ENCODE data around the gene VTI1A. TPM values are rescaled to one million over a fixed set of nuclear protein-coding genes. Genes with fewer than 3 reads are reported as not detected.

Gene VTI1A
- total and polyA plus RNA-seq, 2 of the 4 experiments (the other 2 are of a cell fraction): 9.7 to 24.9 TPM

DNA sequence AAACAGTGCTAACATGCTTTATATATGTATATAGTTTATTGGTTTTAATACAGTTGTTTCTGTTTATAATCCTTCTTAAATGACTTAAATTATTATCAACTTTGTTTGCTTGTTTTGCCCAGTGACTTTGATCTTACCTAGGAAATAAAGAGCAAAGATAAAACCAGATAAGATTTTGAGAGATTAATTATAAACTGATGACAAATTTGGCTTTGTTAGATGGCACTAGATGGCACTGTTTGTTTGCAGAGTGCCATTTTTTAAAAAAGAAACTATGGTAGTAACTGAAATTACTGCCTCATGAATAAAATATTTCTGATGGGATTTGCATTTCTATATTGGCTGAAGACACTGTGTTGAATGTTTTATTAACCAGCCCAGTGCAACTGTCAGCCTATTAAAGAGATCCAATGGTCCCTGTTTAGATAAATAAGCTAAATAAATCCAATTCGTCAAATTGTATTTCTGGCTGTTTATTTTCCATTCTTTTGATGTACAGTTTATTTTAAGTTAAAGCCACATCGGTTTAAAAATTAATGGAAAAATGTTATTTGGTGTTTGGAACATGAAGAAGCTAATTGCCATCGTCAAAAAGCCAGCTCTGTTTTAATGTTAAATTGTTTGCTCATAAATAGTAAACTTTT, 28.7 kb downstream of the VTI1A start:
- Histone ChIP-seq H2AK9ac (replicated peaks; ENCODE audit: low read depth, low read length, poor library complexity) (no peak overlapping the region), H4K20me1 (ENCODE audit: insufficient read depth, low read length) (no peaks in the 10 kb centered on the region; the same call in 1 of the 2 replicates), H2BK120ac (ENCODE audit: low read depth, low read length) (no peak overlapping the region), H3K4me2 (ENCODE audit: low read depth, low read length) (no peak overlapping the region), H2BK15ac (ENCODE audit: low read depth, low read length) (no peak overlapping the region), H3K18ac (ENCODE audit: low read depth, low read length) (no peak overlapping the region), H3K27ac (ENCODE audit: insufficient read depth, low read length) (no peak overlapping the region), H3K23ac (ENCODE audit: low read depth, low read length) (no peak overlapping the region), H4K5ac (ENCODE audit: low read depth, low read length) (no peak overlapping the region), H3K27me3 (ENCODE audit: control insufficient read depth, insufficient read depth, low read length) (no peaks in the 10 kb centered on the region), H3K9ac (ENCODE audit: low read depth, low read length) (no peak overlapping the region), H3K4ac (ENCODE audit: low read depth, low read length) (no peak overlapping the region), H3K9me1 (ENCODE audit: insufficient read depth, low read length) (no peaks in the 10 kb centered on the region; the same call in 1 of the 2 replicates), H2BK20ac (ENCODE audit: low read depth, low read length) (no peak overlapping the region), H3K79me1 (ENCODE audit: low read depth in 1 of 2, low read length in 2 of 2) (peaks cover 7 to 12% of the 10 kb centered on the region in 2 experiments; a peak in 3 of 4 replicates), H3K9me3 (ENCODE audit: control insufficient read depth, insufficient read depth, low read length) (no peaks in the 10 kb centered on the region), H3K4me1 (ENCODE audit: control insufficient read depth, insufficient read depth, low read length) (no peaks in the 10 kb centered on the region), H2AK5ac (ENCODE audit: low read depth, low read length) (no peak overlapping the region), H2BK5ac (ENCODE audit: low read depth, low read length, poor library complexity, severe bottlenecking) (no peak overlapping the region), H3K4me3 (ENCODE audit: insufficient read depth, low read depth, low read length) (no peak overlapping the region), H4K8ac (ENCODE audit: low read depth in 2 of 2, low read length in 2 of 2) (no peak overlapping the region), H3K36me3 (ENCODE audit: control insufficient read depth, insufficient read depth, low read length) (no peaks in the 10 kb centered on the region), H2AFZ (replicated peaks; ENCODE audit: low read length, poor library complexity) (no peak overlapping the region), H3K56ac (ENCODE audit: extremely low read depth, insufficient read depth, low read length) (no peak overlapping the region), H3K14ac (replicated peaks; ENCODE audit: low read depth, low read length) (no peak overlapping the region), H4K91ac (ENCODE audit: insufficient read depth, low read depth, low read length) (no peak overlapping the region)
- ChIA-PET CTCF (interaction anchor here (0.7 to 2.7 kb wide), 7 partner anchors 12 to 909 kb away, joined by 3 to 14 read pairs (median 3); no protein-coding TSS in a partner anchor), POLR2A (ENCODE audit: unreplicated experiment) (no interaction called here)
- intact Hi-C loops (cut with micrococcal nuclease) (loop anchor here (1.0 to 10.0 kb wide), 4 partner anchors 475 to 979 kb away; partner anchors contain the start of gene TCF7L2), in situ Hi-C loops (cut with MboI; ENCODE audit: low sequenced_read_pairs) (loop anchor here (10.0 kb wide), 1 partner anchor 909 kb away; no protein-coding TSS in a partner anchor), dilution Hi-C loops (cut with HindIII; ENCODE audit: low sequenced_read_pairs, unreplicated experiment) (no loop called here)
- WGBS, 2 experiments (ENCODE audit: extremely low coverage in 2 of 2, insufficient read length in 1 of 2): no CpG with 5 or more reads among the region's 3 CpGs
- peak; percentile 23 for DNase-seq
- peak; percentile 59; the same call in 1 of the 2 replicates for ATAC-seq (ENCODE audit: low read depth)
- TF ChIP-seq CEBPB (IDR thresholded peaks at IDR 0.05; ENCODE audit: low read depth, low read length) (no peak), RAD21 (IDR thresholded peaks at IDR 0.05; ENCODE audit: low read length) (peak; percentile 82), NFE2L2 (IDR thresholded peaks at IDR 0.05; ENCODE audit: low read depth, low read length) (no peak), RCOR1 (IDR thresholded peaks at IDR 0.05; ENCODE audit: insufficient replicate concordance, low read length) (no peak), RFX5 (IDR thresholded peaks at IDR 0.05; ENCODE audit: low read depth, low read length) (no peak), CHD1 (IDR thresholded peaks at IDR 0.05; ENCODE audit: low read depth, low read length) (no peak), MXI1 (IDR thresholded peaks at IDR 0.05; ENCODE audit: borderline replicate concordance, low read depth, low read length) (no peak), MAFK (IDR thresholded peaks at IDR 0.05; ENCODE audit: low read depth, low read length) (no peak), SMC3 (IDR thresholded peaks at IDR 0.05; ENCODE audit: low read depth, low read length) (peak; percentile 68)
- TF ChIP-seq, protein P1, sequence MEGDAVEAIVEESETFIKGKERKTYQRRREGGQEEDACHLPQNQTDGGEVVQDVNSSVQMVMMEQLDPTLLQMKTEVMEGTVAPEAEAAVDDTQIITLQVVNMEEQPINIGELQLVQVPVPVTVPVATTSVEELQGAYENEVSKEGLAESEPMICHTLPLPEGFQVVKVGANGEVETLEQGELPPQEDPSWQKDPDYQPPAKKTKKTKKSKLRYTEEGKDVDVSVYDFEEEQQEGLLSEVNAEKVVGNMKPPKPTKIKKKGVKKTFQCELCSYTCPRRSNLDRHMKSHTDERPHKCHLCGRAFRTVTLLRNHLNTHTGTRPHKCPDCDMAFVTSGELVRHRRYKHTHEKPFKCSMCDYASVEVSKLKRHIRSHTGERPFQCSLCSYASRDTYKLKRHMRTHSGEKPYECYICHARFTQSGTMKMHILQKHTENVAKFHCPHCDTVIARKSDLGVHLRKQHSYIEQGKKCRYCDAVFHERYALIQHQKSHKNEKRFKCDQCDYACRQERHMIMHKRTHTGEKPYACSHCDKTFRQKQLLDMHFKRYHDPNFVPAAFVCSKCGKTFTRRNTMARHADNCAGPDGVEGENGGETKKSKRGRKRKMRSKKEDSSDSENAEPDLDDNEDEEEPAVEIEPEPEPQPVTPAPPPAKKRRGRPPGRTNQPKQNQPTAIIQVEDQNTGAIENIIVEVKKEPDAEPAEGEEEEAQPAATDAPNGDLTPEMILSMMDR (conservative IDR thresholded peaks at IDR 0.05; ENCODE audit: low read depth, low read length): peak; percentile 71
- BruUV-seq (replicated peaks): no TSS peak

Measured in IMR-90 (cell line).